Esophagus squamous epithelium (tissue), 5 donors: ENCODE measurements around the gene FGGY. TPM values are rescaled to one million over a fixed set of nuclear protein-coding genes. Genes with fewer than 3 reads are reported as not detected.

Experiments used
- DNase-seq: peaks from one replicate; lab custom pipeline; 2025; lab: John Stamatoyannopoulos, UW
- H3K27ac ChIP-seq, 4 donors: fragments of 200-600 bp; sonication (generic); one replicate each; pipeline ENCODE4 v1.5.1; 2016 to 2019; ENCODE audit warnings: mild to moderate bottlenecking in 1 of 4
- H3K27me3 ChIP-seq, 4 donors: fragments of 200-600 bp; sonication (generic); 1 replicate in 3 of 4; 2 replicates in 1 of 4; pipeline versions ENCODE4 v1.5.1 to v1.6.0; 2017 to 2021; ENCODE audit warnings: antibody characterized with exemption in 1 of 4
- H3K36me3 ChIP-seq, 3 donors: fragments of 200-600 bp; sonication (generic); one replicate each; pipeline ENCODE4 v1.5.1; 2016 to 2019
- H3K4me1 ChIP-seq, 3 donors: fragments of 200-600 bp; sonication (generic); one replicate each; pipeline ENCODE4 v1.5.1; 2017 to 2019
- H3K4me3 ChIP-seq, 4 donors: fragments of 200-600 bp; sonication (generic); 1 replicate in 3 of 4; 2 replicates in 1 of 4; pipeline ENCODE4 v1.5.1; 2016 to 2019; ENCODE audit warnings: mild to moderate bottlenecking in 2 of 4, moderate library complexity in 1 of 4
- H3K9me3 ChIP-seq, 3 donors: fragments of 200-600 bp; sonication (generic); one replicate each; pipeline ENCODE4 v1.5.1; 2016 to 2019
- POLR2A ChIP-seq, 4 donors: fragments of 450-650 bp; IDR thresholded peaks; one replicate each; pipeline ENCODE4 v1.6.1; 2017; ENCODE audit warnings: antibody characterized with exemption in 4 of 4, mild to moderate bottlenecking in 4 of 4, moderate library complexity in 3 of 4
- WGBS, 2 donors: methylation state at CpG; one replicate each; pipeline ENCODE4 v1.1.5; 2018; 5-methylcytosine and 5-hydroxymethylcytosine counted together
- intact Hi-C: fragments of 100-400 bp; cut with DNase I; formaldehyde crosslinking; loops from one replicate; pipeline ENCODE4 v1.15.0; 2022
- total RNA-seq, 4 donors: library from RNA; depleted of rRNA; stranded (reverse); fragments of >200 nt; gene quantifications; one replicate each; pipeline ENCODE4 v1.1.0, GENCODE V29; 2016
- TF ChIP-seq, protein P1 (sequence below), 6 experiments: fragments of 450-650 bp in 4 of 6; fragments of 200-600 bp in 2 of 6; sonication (generic) in 2 of 6; IDR thresholded peaks; one replicate each; pipeline ENCODE4 v1.5.1; 2016 to 2019; ENCODE audit warnings: antibody characterized with exemption in 6 of 6, mild to moderate bottlenecking in 4 of 6, moderate library complexity in 4 of 6
- donor health status: DM: yes; HTN: yes; CAD: no.

The FGGY gene
- total RNA-seq, 4 donors from 2014 or later = 6.0 to 18.1 (median 9.3) TPM

- 59 to 80% methylated on average over 1 of the region's 1 CpG for WGBS, 2 donors
- DNase-seq = no peak
- TF ChIP-seq, protein P1, sequence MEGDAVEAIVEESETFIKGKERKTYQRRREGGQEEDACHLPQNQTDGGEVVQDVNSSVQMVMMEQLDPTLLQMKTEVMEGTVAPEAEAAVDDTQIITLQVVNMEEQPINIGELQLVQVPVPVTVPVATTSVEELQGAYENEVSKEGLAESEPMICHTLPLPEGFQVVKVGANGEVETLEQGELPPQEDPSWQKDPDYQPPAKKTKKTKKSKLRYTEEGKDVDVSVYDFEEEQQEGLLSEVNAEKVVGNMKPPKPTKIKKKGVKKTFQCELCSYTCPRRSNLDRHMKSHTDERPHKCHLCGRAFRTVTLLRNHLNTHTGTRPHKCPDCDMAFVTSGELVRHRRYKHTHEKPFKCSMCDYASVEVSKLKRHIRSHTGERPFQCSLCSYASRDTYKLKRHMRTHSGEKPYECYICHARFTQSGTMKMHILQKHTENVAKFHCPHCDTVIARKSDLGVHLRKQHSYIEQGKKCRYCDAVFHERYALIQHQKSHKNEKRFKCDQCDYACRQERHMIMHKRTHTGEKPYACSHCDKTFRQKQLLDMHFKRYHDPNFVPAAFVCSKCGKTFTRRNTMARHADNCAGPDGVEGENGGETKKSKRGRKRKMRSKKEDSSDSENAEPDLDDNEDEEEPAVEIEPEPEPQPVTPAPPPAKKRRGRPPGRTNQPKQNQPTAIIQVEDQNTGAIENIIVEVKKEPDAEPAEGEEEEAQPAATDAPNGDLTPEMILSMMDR (IDR thresholded peaks at IDR 0.05) = no peak
- TF ChIP-seq POLR2A (IDR thresholded peaks at IDR 0.05) = no peak
- Histone ChIP-seq H3K27me3 (no peaks in the 10 kb centered on the region), H3K4me3 (no peak overlapping the region), H3K27ac (no peak overlapping the region), H3K4me1 (peaks cover 0 to under 1% (median 0%) of the 10 kb centered on the region in 3 donors), H3K9me3 (no peaks in the 10 kb centered on the region), H3K36me3 (no peaks in the 10 kb centered on the region)
- intact Hi-C loops = no loop called here
Observed at GRCh38 chr1:59399642-59400041, 102.7 kb downstream of the FGGY start.

- no peaks in the 10 kb centered on the region for H3K27me3 ChIP-seq
- no peaks in the 10 kb centered on the region for H3K9me3 ChIP-seq
- WGBS, 2 donors = 64% methylated on average over 3 of the region's 3 CpGs
- intact Hi-C loops = no loop called here
- no peaks in the 10 kb centered on the region for H3K4me1 ChIP-seq
- no peak overlapping the region for H3K4me3 ChIP-seq
- no peak overlapping the region for H3K27ac ChIP-seq
- TF ChIP-seq POLR2A (IDR thresholded peaks at IDR 0.05) = no peak
- TF ChIP-seq, protein P1 (IDR thresholded peaks at IDR 0.05) = no peak
- H3K36me3 ChIP-seq = no peaks in the 10 kb centered on the region
- DNase-seq = no peak
Observed at GRCh38 chr1:59401581-59401980, 104.7 kb downstream of the FGGY start.

- no peaks in the 10 kb centered on the region for H3K36me3 ChIP-seq
- no peak overlapping the region for H3K27ac ChIP-seq
- H3K4me1 ChIP-seq = peaks cover 0 to 8% (median 2%) of the 10 kb centered on the region in 3 donors
- no peaks in the 10 kb centered on the region for H3K27me3 ChIP-seq
- TF ChIP-seq, protein P1 (IDR thresholded peaks at IDR 0.05) = no peak
- TF ChIP-seq POLR2A (IDR thresholded peaks at IDR 0.05) = no peak
- WGBS, 2 donors = 67 to 79% methylated on average over 8 of the region's 8 CpGs
- intact Hi-C loops = no loop called here
- no peaks in the 10 kb centered on the region for H3K9me3 ChIP-seq
- no peak for DNase-seq
- H3K4me3 ChIP-seq = no peak overlapping the region
Observed at GRCh38 chr1:59404796-59405195, 107.9 kb downstream of the FGGY start.

DNA sequence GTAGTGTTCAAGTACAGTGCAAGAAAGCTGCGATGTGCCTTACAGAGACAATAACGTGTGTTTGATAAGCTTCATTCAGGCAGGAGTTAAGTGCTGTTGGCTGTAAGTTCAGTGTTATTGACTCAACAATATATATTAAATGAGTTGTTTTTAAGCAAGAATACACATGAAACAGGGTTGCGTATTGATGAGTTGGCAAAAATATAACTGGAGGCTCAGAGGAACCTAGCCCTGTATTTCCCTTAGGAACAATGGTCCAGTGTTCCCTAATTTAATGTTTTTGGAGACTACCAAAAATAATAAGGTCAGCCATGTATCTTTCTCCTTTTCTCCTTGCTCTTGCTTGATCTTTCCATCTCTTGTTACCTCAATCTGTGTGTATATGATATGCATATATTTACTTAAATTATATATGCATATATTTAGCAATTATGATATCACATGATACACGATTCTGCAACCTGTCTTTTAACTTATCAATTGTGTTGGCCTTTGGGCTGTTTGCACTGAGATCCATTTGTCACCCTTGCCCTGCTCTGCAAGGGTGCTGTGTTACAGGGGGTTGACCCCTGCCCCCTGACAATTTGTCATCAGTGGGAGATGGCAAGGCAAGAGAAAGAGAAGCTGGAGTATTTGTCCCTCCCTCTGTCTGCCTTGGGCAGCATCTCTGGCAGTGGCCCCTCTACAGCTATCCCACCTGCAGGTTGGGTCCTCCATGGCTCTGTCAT is 109.7 kb downstream of the FGGY start:
- TF ChIP-seq, protein P1 (IDR thresholded peaks at IDR 0.05) = no peak
- TF ChIP-seq POLR2A (IDR thresholded peaks at IDR 0.05) = no peak
- intact Hi-C loops = no loop called here
- no peaks in the 10 kb centered on the region for H3K27me3 ChIP-seq
- no peak overlapping the region for H3K27ac ChIP-seq
- 89 to 92% methylated on average over 4 of the region's 4 CpGs for WGBS, 2 donors
- H3K9me3 ChIP-seq = no peaks in the 10 kb centered on the region
- no peak overlapping the region for H3K4me3 ChIP-seq
- DNase-seq = no peak
- peaks cover 0 to 8% (median 2%) of the 10 kb centered on the region in 3 donors for H3K4me1 ChIP-seq
- no peaks in the 10 kb centered on the region for H3K36me3 ChIP-seq

DNA sequence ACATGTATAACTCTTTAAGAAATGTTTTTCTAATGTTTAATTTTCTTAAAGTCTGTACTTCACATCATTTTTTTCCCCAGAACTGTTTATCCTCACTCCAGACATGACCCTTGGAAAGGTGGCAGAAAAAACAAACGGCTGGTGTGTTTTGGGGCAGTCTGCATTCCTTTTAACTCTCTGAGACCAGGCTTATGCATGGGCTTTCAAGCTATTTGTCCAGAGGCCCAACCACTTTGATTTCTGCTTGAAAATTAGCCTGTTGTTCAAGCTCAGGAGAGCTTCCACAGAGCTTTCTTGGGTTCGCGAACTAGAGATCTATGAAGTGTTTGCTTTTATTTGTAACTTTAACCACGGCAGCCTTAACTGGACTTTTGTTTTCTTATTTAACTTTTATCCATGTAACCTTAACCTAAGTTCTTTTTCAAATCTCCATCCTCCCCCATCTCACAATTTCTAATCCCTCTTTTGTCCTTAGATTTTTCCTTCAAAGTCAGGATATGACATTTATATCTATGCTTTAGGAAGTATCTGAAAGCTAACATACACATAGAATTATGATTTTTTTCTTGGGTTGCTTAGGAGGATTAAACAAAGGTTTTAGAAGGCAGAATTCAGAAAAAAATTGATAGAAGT is 111.8 kb downstream of the FGGY start:
- no peaks in the 10 kb centered on the region for H3K27me3 ChIP-seq
- no peaks in the 10 kb centered on the region for H3K9me3 ChIP-seq
- TF ChIP-seq, protein P1 (IDR thresholded peaks at IDR 0.05) = no peak
- TF ChIP-seq POLR2A (IDR thresholded peaks at IDR 0.05) = no peak
- 67 to 82% methylated on average over 4 of the region's 4 CpGs for WGBS, 2 donors
- no peak for DNase-seq
- no peaks in the 10 kb centered on the region for H3K36me3 ChIP-seq
- no peak overlapping the region for H3K27ac ChIP-seq
- H3K4me3 ChIP-seq = no peak overlapping the region
- H3K4me1 ChIP-seq = peaks cover 0 to 8% (median 2%) of the 10 kb centered on the region in 3 donors
- intact Hi-C loops = no loop called here
